T47D (cell line): ENCODE measurements around the gene SYNC.
"Not testable (repeated sequence)": the region's sequence is repeated elsewhere in the genome, so short reads cannot be mapped to it uniquely, and the experiment has no call there.

Source experiments
- DNase-seq, 2 experiments: peaks; one replicate each; pipeline versions ENCODE4 v3.0.0 to v3.0.0-alpha.2; 2011 to 2012; ENCODE audit warnings: low read depth in 1 of 2, low spot score in 1 of 2
- JUND ChIP-seq: IDR thresholded peaks from 2 replicates; pipeline ENCODE4 v1.6.1; 2012; ENCODE audit warnings: low read depth
- in situ Hi-C: cut with HindIII; loops from 2 replicates; pipeline ENCODE4 v1.10.0; 2016; ENCODE audit warnings: low sequenced_read_pairs, low pct_unique_long_range_greater_than_20kb

SYNC gene

DNA sequence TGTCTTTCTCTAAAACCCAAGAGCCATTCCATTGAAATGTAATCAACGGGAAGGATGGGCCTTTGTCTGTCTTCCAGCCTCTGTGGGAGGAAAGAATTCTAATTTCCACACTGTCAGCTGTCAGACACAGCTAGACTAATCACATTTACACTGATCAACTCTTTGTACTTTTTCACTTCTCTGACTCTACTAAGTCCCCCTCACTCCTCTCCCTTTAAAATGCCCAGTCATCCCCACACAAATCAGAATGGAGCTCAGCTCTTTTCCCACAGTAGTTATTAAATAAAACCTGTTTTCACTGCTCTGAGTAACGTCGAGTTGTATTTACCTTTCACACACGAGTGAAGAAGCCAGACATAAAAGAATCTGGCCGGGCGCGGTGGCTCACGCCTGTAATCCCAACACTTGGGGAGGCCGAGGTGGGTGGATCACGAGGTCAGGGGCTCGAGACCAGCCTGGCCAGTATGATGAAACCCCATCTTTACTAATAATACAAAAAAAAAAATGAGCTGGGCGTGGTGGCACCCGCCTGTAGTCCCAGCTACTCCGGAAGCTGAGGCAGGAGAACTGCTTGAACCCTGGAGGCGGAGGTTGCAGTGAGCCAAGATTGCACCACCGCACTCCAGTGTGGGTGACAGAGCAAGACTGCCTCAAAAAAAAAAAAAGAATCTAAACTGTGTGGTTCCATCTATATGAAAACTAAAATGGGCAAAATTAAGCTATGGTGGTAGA lies 65.5 kb downstream of the SYNC start:
- no peak for TF ChIP-seq JUND
- in situ Hi-C loops: no loop called here
- no peak for DNase-seq

DNA sequence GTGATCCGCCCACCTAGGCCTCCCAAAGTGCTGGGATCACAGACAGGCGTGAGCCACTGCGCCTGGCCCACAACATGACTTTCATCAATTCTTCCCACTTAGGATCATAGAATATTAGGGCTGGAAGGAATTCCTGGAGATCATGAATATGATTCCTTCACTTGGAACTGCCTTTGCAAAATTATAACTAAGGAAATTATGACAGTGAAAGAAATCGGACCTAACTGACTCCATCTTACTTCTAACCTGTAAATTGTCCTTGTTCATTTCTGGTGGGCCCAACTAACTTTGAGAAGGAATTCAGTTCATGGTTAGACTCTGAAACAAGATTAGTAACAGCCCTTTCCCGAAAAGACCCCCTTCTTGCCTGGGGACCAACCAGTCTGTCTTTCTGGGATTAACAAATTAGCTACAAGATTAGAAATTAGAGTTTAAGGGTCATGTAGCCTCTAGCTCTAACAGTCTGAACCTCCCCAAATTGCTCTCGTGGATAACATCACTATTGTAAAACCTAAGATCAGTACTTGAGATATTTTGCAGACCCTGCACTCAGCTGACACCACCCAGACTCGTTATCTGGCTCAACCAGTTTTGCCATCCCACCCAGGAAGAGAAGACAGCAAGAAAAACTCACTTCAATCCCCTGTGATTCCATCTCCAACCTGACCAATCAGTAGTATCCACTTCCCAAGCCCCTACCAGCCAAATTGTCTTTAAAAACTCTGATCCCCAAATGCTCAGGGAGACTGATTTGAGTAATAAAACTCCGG lies 66.9 kb downstream of the SYNC start:
- in situ Hi-C loops: no loop called here
- no peak for DNase-seq
- no peak for TF ChIP-seq JUND

DNA sequence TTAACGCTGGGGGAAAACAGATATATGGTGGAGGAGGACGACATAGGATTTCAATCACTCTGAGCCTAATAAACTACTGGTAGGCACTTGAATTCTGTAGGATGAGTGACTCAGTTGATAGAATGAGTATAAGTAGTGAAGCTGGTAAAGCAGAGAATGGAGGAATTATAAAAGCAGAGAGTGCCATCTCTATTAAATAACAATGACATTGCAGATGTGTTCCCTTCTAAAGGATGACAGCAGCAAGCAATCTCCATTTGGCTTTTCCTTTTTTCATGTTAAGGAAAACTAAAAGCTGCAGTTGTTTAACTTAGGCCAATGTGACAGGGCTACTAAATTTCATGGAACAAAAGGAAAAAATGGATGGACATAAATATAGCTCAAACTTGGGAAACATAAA lies 69.7 kb downstream of the SYNC start:
- DNase-seq: no peak
- TF ChIP-seq JUND: no peak
- in situ Hi-C loops: no loop called here

DNA sequence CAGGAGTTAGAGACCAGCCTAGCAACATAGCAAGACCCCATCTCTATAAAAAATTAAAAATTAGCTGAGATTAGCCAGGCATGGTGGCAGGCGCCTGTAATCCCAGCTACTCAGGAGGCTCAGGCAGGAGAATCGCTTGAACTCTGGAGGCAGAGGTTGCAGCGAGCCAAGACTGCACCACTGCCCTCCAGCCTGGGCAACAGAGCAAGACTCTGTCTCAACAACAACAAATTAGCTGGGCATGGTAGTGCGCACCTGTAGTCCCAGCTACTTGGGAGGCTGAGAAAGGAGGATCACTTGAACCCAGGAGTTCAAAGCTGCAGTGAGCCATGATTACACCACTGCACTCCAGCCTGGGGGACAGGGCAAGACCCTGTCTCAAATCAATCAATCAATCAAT lies 72.4 kb downstream of the SYNC start:
- DNase-seq, in situ Hi-C loops: not testable (repeated sequence)
